AG10803 (cell line): Measurements from ENCODE around the gene RBCK1.
"Not testable (repeated sequence)": the region's sequence is repeated elsewhere in the genome, so short reads cannot be mapped to it uniquely, and the experiment has no call there.

Experiments
- DNase-seq: peaks from one replicate; pipeline ENCODE4 v3.0.0; 2010; ENCODE audit warnings: low read depth
- H3K4me3 ChIP-seq: 2 replicates; pipeline ENCODE4 v1.5.1; 2011; ENCODE audit warnings: mild to moderate bottlenecking, low read length, control low read depth
- CTCF ChIP-seq: conservative IDR thresholded peaks from 2 replicates; pipeline ENCODE4 v1.5.1; 2011; ENCODE audit warnings: mild to moderate bottlenecking, low read length, control low read depth, inconsistent platforms

RBCK1 gene

GRCh38 chr20:370977-371754 is 36.9 kb upstream of the RBCK1 start:
- DNase-seq, result no peak
- no peak for TF ChIP-seq CTCF
- H3K4me3 ChIP-seq, result no peak overlapping the region

DNA sequence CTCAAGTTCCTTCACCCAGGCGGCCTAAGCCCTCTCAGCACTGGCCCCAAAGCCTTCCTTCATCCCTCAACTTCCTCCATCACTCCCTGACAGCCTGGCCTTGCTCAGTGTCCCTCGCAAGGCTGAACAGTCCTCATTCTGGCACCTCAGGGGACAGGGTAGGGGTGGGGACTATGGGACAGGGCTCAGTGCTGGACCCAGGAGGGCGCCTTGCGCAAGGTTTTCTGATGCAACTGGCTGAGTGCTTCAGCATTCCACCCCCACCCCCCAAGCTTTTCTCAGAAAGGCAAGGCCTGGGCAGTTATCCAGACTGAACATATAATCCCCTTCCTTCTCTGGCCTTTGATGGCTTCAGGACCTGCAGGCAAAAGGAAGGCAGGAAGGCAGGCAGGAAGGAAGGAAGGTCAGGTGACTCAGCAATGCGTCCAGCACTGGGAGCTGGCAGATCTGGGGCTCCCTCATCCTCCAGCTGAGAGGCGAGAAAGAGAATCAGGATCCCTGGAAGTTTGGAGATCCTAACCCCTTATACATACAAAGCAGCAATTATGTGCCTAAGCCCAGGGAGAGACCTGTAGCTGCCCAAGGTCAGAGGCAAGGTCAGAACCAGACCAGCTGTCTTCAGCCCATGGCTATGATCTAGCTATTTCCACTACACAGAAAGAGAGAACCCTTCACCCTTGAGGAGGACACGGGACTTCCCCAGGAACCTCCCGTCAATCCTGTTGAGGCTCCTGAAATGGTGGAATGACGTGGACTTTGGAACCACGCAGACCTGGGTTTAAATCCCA is 36.1 kb upstream of the RBCK1 start:
- peak; percentile 93 for DNase-seq
- H3K4me3 ChIP-seq, result no peak overlapping the region
- TF ChIP-seq CTCF, result no peak

- not testable (repeated sequence) for DNase-seq, H3K4me3 ChIP-seq
These were observed 35.5 kb upstream of the RBCK1 start for GRCh38 chr20:372543-373082.

- peak; percentile 72 for DNase-seq
- no peak for TF ChIP-seq CTCF
- no peak overlapping the region for H3K4me3 ChIP-seq
These were observed 34.8 kb upstream of the RBCK1 start for GRCh38 chr20:373171-373890.

GRCh38 chr20:375265-375889 is 32.7 kb upstream of the RBCK1 start:
- TF ChIP-seq CTCF, result no peak
- DNase-seq, result no peak
- H3K4me3 ChIP-seq, result no peak overlapping the region

- no peak overlapping the region for H3K4me3 ChIP-seq
- no peak for TF ChIP-seq CTCF
- DNase-seq, result no peak
These were observed 32.0 kb upstream of the RBCK1 start for GRCh38 chr20:376089-376488.

DNA sequence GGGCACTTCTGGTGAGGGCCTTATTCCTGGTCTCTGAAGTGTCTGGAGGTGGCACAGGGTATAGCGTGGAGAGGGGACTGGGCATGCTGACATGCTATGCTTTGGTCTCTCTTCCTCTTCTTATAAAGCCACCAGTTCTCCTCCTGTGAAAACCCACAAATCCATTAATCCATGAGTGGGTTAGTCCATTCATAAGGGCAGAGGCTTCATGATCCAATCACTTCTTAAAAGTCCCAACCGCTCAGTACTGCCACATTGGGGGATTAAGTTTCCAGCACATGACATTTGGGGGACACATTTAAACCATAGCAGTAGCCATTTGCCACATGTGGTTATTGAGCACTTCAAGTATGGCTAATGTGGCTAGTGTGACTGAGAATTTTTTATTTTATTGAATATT is 31.3 kb upstream of the RBCK1 start:
- no peak for TF ChIP-seq CTCF
- no peak overlapping the region for H3K4me3 ChIP-seq
- DNase-seq, result no peak

GRCh38 chr20:377578-377977 is 30.5 kb upstream of the RBCK1 start:
- DNase-seq, H3K4me3 ChIP-seq: not testable (repeated sequence)
